ENCODE measurements around the gene KRTAP13-4. TPM values are rescaled to one million over a fixed set of nuclear protein-coding genes. Genes with fewer than 3 reads are reported as not detected.

The KRTAP13-4 gene
- total and polyA plus RNA-seq, 2 of the 8 experiments (the other 6 are each of a cell fraction or from before 2014, with no cell fraction given), result 1.2 TPM; not detected in 1

- TF ChIP-seq CHD7 (IDR thresholded peaks at IDR 0.05; ENCODE audit: insufficient replicate concordance, low read length) (no peak), HDAC6 (IDR thresholded peaks at IDR 0.05; ENCODE audit: low read depth, low read length) (no peak), YY1 (IDR thresholded peaks at IDR 0.05; ENCODE audit: low read depth, low read length) (no peak), ATF2 (IDR thresholded peaks at IDR 0.05; ENCODE audit: low read length) (no peak), FOSL1 (IDR thresholded peaks at IDR 0.05; ENCODE audit: insufficient read depth, low read depth, low read length) (no peak), CREB1 (IDR thresholded peaks at IDR 0.05) (no peak), CBX8 (IDR thresholded peaks at IDR 0.05; ENCODE audit: borderline replicate concordance, low read depth, low read length) (no peak), EGR1 (IDR thresholded peaks at IDR 0.05; ENCODE audit: borderline replicate concordance, low read depth, low read length) (no peak), RBBP5 (IDR thresholded peaks at IDR 0.05; ENCODE audit: borderline replicate concordance, low read depth, low read length) (no peak), MAFK (IDR thresholded peaks at IDR 0.05; ENCODE audit: low read depth, low read length) (no peak)
These were observed at the start of gene KRTAP13-4 (continued) for GRCh38 chr21:30430170-30430655.

Data from H1 (cell line).